Hepatocyte (in vitro differentiated cells): Measurements from ENCODE around the gene AUTS2. TPM values are rescaled to one million over a fixed set of nuclear protein-coding genes. Genes with fewer than 3 reads are reported as not detected.

Experiments used
- DNase-seq: peaks from one replicate; pipeline ENCODE4 v3.0.0-alpha.2; 2016; ENCODE audit warnings: low spot score
- H2AFZ ChIP-seq: fragments of 200-600 bp; sonication (generic); 2 replicates; pipeline ENCODE4 v1.6.0; 2016; ENCODE audit warnings: antibody characterized with exemption, mild to moderate bottlenecking
- H3K27ac ChIP-seq: fragments of 200-600 bp; sonication (generic); 2 replicates; pipeline ENCODE4 v1.5.1; 2016; ENCODE audit warnings: mild to moderate bottlenecking
- H3K27me3 ChIP-seq: fragments of 200-600 bp; sonication (generic); 2 replicates; pipeline ENCODE4 v1.6.1; 2016
- H3K36me3 ChIP-seq: fragments of 200-600 bp; sonication (generic); replicated peaks from 2 replicates; pipeline ENCODE4 v1.5.1; 2016; ENCODE audit warnings: low read depth; ENCODE audit not compliant: insufficient read depth
- H3K4me1 ChIP-seq: fragments of 200-600 bp; sonication (generic); 2 replicates; pipeline ENCODE4 v1.5.1; 2016; ENCODE audit warnings: mild to moderate bottlenecking, moderate library complexity; ENCODE audit not compliant: insufficient read depth
- H3K4me2 ChIP-seq: fragments of 200-600 bp; sonication (generic); 2 replicates; pipeline ENCODE4 v1.6.0; 2016
- H3K4me3 ChIP-seq: fragments of 200-600 bp; sonication (generic); 2 replicates; pipeline ENCODE4 v1.5.1; 2016; ENCODE audit warnings: mild to moderate bottlenecking
- H3K79me2 ChIP-seq: fragments of 200-600 bp; sonication (generic); 2 replicates; pipeline ENCODE4 v1.6.0; 2017; ENCODE audit warnings: mild to moderate bottlenecking
- H3K9me2 ChIP-seq: fragments of 200-600 bp; sonication (generic); replicated peaks from 2 replicates; pipeline ENCODE4 v1.6.0; 2017; ENCODE audit warnings: mild to moderate bottlenecking; ENCODE audit not compliant: insufficient read depth
- H3K9me3 ChIP-seq: fragments of 200-600 bp; sonication (generic); 2 replicates; pipeline ENCODE4 v1.5.1; 2016; ENCODE audit warnings: low read depth, mild to moderate bottlenecking
- H4K20me1 ChIP-seq: fragments of 200-600 bp; sonication (generic); 2 replicates; pipeline ENCODE4 v1.6.0; 2016; ENCODE audit warnings: mild to moderate bottlenecking; ENCODE audit not compliant: insufficient read depth, poor library complexity, severe bottlenecking
- EZH2 ChIP-seq: fragments of 200-600 bp; sonication (generic); IDR thresholded peaks from 2 replicates; pipeline ENCODE4 v1.6.1; 2016; ENCODE audit warnings: antibody characterized with exemption, mild to moderate bottlenecking, borderline replicate concordance
- EZH2phosphoT487 ChIP-seq: fragments of 200-600 bp; sonication (generic); IDR thresholded peaks from one replicate; pipeline ENCODE4 v1.6.1; 2018; ENCODE audit warnings: antibody characterized with exemption, mild to moderate bottlenecking, low read depth, moderate library complexity; ENCODE audit not compliant: unreplicated experiment, severe bottlenecking
- WGBS: methylation state at CpG from one replicate; pipeline ENCODE4 v1.1.6; 2016; ENCODE audit warnings: low lambda C conversion rate; ENCODE audit errors: missing lambda C conversion rate; 5-methylcytosine and 5-hydroxymethylcytosine counted together
- polyA plus RNA-seq: library from polyadenylated mRNA; unstranded; fragments of >200 nt; fragmentation: Nextera tagmentation; extraction: Ambion mirVana; gene quantifications from 2 replicates; pipeline ENCODE4 v1.2.1, GENCODE V29; 2016
- total RNA-seq: library from RNA; depleted of rRNA; stranded (reverse); fragments of >200 nt; gene quantifications from 2 replicates; pipeline ENCODE4 v1.2.3, GENCODE V29; 2014
- TF ChIP-seq, protein P1 (sequence below): fragments of 200-600 bp; sonication (generic); IDR thresholded peaks from 2 replicates; pipeline ENCODE4 v1.5.1; 2016; ENCODE audit warnings: antibody characterized with exemption, mild to moderate bottlenecking; ENCODE audit not compliant: poor library complexity

AUTS2 gene
- total and polyA plus RNA-seq, 2 experiments from 2014 or later, result 34.4 to 40.9 TPM

DNA sequence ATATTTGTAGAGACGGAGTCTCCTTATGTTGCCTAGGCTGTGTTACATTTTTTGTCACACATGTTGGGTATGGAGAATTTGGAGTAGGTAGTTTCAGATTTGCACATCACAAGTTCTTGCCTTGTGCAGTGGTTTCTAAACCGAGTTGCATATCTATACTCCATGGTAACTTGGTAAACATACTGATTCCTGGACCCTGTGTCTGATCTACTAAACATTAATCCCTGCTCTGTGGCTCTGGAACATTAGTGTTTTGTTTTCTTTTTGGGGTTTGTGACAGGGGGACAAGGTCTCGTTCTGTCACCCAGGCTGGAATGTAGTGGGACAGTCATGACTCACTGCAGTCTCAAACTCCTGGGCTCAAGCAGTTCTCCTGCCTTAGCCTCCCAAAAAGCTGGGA, 24.7 kb downstream of the AUTS2 start:
- Histone ChIP-seq H4K20me1 (peaks cover 17% of the 10 kb centered on the region), H3K4me3 (no peak overlapping the region), H3K79me2 (peaks cover 72% of the 10 kb centered on the region), H3K4me1 (peaks cover 7% of the 10 kb centered on the region), H3K27ac (no peak overlapping the region), H3K36me3 (no peaks in the 10 kb centered on the region), H3K4me2 (no peak overlapping the region), H3K9me2 (no peaks in the 10 kb centered on the region), H2AFZ (no peak overlapping the region), H3K27me3 (no peaks in the 10 kb centered on the region), H3K9me3 (no peaks in the 10 kb centered on the region)
- 64% methylated on average over 3 of the region's 3 CpGs for WGBS
- TF ChIP-seq, protein P1, sequence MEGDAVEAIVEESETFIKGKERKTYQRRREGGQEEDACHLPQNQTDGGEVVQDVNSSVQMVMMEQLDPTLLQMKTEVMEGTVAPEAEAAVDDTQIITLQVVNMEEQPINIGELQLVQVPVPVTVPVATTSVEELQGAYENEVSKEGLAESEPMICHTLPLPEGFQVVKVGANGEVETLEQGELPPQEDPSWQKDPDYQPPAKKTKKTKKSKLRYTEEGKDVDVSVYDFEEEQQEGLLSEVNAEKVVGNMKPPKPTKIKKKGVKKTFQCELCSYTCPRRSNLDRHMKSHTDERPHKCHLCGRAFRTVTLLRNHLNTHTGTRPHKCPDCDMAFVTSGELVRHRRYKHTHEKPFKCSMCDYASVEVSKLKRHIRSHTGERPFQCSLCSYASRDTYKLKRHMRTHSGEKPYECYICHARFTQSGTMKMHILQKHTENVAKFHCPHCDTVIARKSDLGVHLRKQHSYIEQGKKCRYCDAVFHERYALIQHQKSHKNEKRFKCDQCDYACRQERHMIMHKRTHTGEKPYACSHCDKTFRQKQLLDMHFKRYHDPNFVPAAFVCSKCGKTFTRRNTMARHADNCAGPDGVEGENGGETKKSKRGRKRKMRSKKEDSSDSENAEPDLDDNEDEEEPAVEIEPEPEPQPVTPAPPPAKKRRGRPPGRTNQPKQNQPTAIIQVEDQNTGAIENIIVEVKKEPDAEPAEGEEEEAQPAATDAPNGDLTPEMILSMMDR, result no peak
- TF ChIP-seq EZH2phosphoT487 (no peak), EZH2 (no peak)
- no peak for DNase-seq

DNA sequence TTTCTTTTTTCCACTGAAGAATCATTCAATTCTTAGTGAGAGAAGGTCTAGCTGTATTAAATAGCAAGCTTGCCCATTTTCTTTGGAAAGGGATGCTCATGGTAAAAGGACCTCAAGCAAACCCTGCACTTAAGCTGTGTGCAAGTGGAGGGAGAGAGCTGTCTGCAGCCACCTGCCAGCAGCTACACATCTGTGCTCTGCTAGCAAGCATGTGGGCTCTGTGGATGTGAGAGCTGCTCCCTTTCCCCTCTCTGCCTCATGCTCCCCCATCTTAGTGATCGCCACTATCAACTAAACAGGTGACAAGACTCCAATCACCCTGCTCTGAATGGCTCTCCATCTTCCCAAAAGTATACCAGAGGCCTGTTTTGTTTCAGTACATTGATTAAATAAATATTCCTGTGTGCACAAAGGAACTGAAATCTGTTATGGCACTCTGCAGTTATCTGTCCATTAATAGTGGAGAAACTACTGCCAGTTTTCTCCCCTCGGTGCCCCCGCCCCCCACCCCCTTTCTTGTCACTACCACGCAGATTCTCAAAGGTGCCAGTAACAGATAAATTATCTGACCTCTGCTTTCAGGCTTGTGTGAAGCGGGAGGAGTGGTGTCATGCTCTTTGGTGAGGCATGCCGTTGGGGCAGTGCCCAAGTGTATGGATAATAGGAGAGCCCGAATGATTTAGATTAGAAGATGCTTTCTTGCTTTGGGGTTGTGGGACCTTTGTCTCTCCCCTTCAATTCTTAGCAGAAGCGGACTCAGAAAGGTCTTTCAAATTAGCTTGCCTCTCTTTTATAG, 26.4 kb downstream of the AUTS2 start:
- H4K20me1 ChIP-seq, result peaks cover 15% of the 10 kb centered on the region
- H3K36me3 ChIP-seq, result no peaks in the 10 kb centered on the region
- H3K4me3 ChIP-seq, result no peak overlapping the region
- H3K27ac ChIP-seq, result no peak overlapping the region
- 78% methylated on average over 8 of the region's 8 CpGs for WGBS
- no peak overlapping the region for H2AFZ ChIP-seq
- DNase-seq, result no peak
- no peak overlapping the region for H3K4me2 ChIP-seq
- H3K79me2 ChIP-seq, result peaks cover 68% of the 10 kb centered on the region
- H3K4me1 ChIP-seq, result peaks cover 7% of the 10 kb centered on the region
- no peak for TF ChIP-seq EZH2phosphoT487
- no peak for TF ChIP-seq EZH2
- TF ChIP-seq, protein P1, result no peak
- H3K9me2 ChIP-seq, result no peaks in the 10 kb centered on the region
- no peaks in the 10 kb centered on the region for H3K27me3 ChIP-seq
- no peaks in the 10 kb centered on the region for H3K9me3 ChIP-seq

DNA sequence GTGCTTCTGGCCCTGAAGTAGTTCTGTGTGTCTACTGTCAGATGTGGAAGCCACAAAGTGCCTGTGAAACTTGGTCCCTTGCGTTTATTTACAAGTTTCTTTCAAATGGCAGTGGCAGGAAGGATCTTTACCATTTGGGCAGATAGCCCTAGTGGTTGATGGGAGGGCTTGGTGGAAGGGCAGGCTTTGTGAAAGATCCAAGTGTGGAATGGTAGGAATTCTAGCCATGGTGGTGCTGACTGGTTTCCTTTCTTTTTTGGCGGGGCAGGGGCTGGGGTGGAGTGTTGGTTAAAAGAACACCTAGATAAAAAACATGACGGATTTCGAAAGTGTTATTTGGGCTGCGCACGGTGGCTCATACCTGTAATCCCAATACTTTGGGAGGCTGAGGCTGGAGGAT, 27.0 kb downstream of the AUTS2 start:
- no peak overlapping the region for H2AFZ ChIP-seq
- peaks cover 11% of the 10 kb centered on the region for H4K20me1 ChIP-seq
- H3K27me3 ChIP-seq, result no peaks in the 10 kb centered on the region
- H3K4me2 ChIP-seq, result no peak overlapping the region
- 86% methylated on average over 6 of the region's 6 CpGs for WGBS
- peaks cover 62% of the 10 kb centered on the region for H3K79me2 ChIP-seq
- H3K9me2 ChIP-seq, result no peaks in the 10 kb centered on the region
- peaks cover under 1% of the 10 kb centered on the region for H3K4me1 ChIP-seq
- TF ChIP-seq EZH2 (no peak), EZH2phosphoT487 (no peak)
- TF ChIP-seq, protein P1, result no peak
- H3K9me3 ChIP-seq, result no peaks in the 10 kb centered on the region
- no peak for DNase-seq
- no peak overlapping the region for H3K27ac ChIP-seq
- H3K36me3 ChIP-seq, result no peaks in the 10 kb centered on the region
- H3K4me3 ChIP-seq, result no peak overlapping the region
